ENCODE measurements around the gene FADS6.

DNA sequence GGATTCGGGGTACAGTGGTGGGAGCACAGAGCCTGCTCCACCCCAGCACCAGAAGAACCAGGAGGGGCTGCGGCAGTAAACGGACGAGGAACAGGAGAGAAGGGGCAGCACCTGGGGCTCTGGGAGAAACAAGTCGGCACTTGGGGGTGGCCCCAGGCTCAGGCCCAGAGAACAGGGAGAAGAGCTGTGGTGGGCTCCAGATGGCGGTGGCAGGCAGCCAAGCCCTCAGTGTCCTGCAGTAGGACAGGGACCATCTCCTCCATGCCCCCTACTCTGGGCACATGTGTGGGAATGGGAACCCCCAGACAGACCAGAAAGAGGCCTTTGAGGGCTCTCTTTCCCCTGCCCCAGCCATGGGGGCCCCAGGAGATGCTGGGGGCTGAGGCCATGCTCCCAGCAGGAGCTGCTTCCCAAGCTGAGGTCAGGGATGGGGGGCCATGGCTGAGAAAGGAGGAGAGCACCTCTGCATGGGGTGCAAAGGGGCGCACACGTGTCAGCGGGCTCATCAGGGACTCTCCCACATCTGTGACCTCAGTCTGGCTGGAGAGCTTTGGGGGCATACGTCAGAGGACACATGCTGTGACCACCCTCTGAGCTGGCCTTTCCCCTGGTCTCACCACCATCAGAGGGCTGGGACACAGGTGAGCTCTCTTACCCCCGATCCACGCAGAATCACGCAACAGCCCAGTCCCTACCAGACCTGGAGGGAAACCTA, 22.9 kb upstream of the FADS6 start:
- TF ChIP-seq, protein P1, sequence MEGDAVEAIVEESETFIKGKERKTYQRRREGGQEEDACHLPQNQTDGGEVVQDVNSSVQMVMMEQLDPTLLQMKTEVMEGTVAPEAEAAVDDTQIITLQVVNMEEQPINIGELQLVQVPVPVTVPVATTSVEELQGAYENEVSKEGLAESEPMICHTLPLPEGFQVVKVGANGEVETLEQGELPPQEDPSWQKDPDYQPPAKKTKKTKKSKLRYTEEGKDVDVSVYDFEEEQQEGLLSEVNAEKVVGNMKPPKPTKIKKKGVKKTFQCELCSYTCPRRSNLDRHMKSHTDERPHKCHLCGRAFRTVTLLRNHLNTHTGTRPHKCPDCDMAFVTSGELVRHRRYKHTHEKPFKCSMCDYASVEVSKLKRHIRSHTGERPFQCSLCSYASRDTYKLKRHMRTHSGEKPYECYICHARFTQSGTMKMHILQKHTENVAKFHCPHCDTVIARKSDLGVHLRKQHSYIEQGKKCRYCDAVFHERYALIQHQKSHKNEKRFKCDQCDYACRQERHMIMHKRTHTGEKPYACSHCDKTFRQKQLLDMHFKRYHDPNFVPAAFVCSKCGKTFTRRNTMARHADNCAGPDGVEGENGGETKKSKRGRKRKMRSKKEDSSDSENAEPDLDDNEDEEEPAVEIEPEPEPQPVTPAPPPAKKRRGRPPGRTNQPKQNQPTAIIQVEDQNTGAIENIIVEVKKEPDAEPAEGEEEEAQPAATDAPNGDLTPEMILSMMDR (IDR thresholded peaks at IDR 0.05), result no peak
- TF ChIP-seq ZFX (IDR thresholded peaks at IDR 0.05; ENCODE audit: borderline replicate concordance), result no peak
